HG03520 (cell line): ENCODE results near the gene STARD5.
"Not testable (repeated sequence)": the region's sequence is repeated elsewhere in the genome, so short reads cannot be mapped to it uniquely, and the experiment has no call there.

Experiments
- ATAC-seq: cut with Tn5 transposase; IDR thresholded peaks from one replicate; pipeline ENCODE4 v1.9.1; 2021; ENCODE audit warnings: mild to moderate bottlenecking, moderate library complexity; ENCODE audit not compliant: unreplicated experiment

STARD5 gene, protein sequence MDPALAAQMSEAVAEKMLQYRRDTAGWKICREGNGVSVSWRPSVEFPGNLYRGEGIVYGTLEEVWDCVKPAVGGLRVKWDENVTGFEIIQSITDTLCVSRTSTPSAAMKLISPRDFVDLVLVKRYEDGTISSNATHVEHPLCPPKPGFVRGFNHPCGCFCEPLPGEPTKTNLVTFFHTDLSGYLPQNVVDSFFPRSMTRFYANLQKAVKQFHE

DNA sequence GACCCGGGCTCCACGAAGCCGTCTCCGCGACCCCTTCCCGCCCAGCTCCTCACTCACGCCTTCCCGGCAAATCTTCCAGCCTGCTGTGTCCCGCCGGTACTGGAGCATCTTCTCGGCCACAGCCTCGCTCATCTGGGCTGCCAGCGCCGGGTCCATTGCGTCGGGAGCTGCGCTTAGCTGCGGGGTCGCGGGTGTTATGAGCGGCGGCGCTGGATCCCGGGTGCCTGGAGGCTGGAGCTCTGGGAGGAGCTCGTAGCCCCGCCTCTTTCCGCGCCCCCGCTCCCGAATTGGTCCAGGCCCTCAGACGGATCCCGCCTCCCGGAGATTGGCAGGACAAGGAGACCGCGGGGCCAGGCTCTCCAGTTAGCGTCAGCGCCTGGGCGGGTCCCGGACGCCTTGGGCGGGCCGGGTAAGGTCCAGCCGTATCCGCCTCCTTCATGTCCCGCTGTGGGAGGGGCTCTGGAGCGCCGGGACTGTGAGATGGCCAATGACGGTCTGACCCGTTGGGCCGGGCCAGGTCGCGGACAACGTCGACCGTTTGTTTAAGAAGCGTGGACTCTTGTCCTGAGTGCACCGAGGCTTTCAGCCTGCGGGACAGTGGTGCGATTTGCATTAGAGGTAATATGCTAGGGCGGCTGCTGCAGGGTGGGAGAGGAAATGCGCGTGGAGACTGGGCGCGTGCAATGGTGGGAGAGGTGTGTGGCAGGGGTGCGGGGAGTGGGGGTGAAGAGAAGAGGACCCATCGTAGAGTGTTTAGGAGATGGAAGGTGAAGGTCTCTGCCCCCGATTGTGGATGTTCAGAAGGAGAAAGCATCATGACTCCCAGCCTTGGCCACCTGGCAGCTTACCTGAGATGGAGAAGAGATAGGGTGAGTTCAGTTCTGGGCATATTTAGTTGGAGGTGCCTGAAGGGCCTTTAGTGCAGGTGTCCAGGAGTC is at the start of gene STARD5:
Gene STARD5 (minus strand): TSS at position 198 of the 938 bp plus-strand sequence. CDS start 42 bp downstream, at position 156.
- ATAC-seq = peak; percentile 100

DNA sequence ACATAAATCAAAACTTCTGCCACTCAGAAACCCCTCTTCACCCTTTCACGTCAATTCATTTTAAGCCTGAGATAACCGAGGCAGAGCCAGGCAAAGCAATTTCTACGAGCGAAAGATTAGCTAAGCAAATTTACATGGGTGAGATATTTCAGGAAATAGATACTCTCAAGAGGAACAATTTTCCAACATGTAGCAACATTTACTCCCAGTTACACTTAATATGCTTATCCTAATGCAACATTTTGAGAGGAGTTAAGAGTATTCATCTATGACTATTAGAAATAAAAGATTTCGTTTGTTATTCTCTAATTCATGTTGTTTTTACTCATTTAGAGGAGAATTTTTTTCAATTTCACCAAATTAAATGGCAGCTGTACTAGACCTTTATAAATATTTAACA is 49.2 kb upstream of the STARD5 start:
- no peak for ATAC-seq

- no peak for ATAC-seq
Observed at GRCh38 chr15:81372575-81372974, 48.6 kb upstream of the STARD5 start.

- no peak for ATAC-seq
Observed at GRCh38 chr15:81363718-81364500, 40.0 kb upstream of the STARD5 start.

- no peak for ATAC-seq
Observed at GRCh38 chr15:81363276-81363675, 39.3 kb upstream of the STARD5 start.

DNA sequence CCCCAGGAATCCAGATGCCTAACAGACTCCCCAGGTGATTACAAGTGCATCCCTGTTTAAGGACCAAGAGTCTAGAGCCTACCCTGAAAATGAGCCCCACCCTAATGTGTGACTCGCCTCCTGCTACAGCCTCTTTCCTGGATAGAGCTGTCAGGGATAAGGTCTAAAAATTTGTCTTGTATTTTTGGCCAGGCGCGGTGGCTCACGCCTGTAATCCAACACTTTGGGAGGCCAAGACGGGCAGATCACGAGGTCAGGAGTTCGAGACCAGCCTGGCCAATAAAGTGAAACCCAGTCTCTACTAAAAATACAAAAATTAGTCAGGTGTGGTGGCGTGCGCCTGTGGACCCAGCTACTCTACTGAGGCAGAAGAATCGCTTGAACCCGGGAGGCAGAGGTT is 38.8 kb upstream of the STARD5 start:
- no peak for ATAC-seq

GRCh38 chr15:81361891-81362290 is 38.0 kb upstream of the STARD5 start:
- no peak for ATAC-seq

DNA sequence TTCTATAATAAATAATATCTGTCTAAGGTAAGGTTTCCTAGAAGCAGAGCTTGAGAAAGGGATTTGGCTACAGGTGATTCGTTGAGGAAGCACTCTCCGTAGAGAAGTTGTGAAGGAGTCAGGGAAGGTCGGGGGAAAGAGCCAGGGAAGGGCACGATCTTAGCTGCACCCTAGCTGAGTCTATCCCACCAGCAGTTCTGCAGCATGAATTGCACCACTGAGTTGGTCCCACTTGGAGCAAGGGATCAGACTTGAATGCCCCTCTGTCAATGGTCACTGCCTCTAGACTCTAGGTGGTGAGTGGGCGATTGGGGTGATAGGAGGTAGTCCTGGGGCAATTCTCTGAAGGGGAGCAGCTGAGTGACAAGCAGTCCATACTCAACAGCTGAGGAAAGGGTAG is 36.5 kb upstream of the STARD5 start:
- no peak for ATAC-seq

DNA sequence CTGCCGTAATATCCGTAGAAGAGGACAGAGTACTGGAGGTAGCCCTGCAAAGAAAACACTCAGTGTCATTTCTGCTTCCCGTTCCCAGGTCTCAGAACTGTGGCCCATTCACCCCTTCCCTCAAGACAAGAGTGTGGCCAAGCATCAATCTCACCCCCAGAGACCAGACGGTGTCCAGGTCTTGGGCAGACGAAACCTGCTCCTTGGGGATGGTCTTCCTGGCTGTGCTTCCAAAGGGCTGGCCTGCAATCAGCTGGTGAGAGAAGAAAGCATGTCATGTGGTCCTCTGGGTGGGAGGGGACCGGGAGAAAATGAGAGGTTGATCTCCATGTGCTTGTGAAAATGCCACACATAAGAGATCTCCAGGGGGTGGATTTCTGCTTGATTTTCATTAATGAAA is 34.3 kb upstream of the STARD5 start:
- no peak for ATAC-seq

- ATAC-seq = no peak
Observed at GRCh38 chr15:81357180-81357686, 33.3 kb upstream of the STARD5 start.

- no peak for ATAC-seq
Observed at GRCh38 chr15:81356252-81356651, 32.3 kb upstream of the STARD5 start.

DNA sequence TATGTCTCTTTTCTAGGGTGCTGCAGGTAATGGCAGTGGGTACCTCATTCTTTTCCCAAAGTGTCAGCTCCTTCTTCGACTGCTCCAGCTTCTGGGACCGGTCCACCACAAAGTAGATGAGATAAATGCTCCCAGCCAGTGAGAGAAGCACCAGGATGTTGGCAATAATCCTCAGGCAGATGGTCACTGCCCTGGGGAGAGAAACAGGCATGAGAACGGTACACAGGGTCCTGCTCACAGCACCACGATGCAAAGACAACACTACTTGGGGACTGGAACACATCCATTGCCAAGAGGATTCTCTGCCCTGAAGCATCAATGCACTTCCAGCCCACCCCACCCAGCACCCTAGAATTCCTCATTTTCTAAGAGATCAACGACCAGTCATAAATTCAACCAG is 27.7 kb upstream of the STARD5 start:
- no peak for ATAC-seq

GRCh38 chr15:81349271-81349670 is 25.3 kb upstream of the STARD5 start:
- ATAC-seq = no peak

DNA sequence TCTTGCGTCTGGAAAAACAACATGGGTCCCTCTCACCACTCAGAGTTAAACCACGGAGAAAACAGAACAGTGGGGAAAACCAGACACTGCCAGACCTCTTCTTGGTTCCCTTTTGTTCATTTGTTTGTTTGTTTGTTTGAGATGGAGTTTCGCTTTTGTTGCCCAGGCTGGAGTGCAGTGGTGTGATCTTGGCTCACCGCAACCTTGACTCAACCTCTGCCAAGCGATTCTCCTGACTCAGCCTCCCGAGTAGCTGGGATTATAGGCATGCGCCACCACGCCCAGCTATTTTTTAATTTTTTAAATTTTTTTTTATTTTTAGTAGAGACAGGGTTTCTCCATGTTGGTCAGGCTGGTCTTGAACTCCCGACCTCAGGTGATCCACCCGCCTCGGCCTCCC is 24.8 kb upstream of the STARD5 start:
- not testable (repeated sequence) for ATAC-seq

- no peak for ATAC-seq
Observed at GRCh38 chr15:81347910-81348309, 24.0 kb upstream of the STARD5 start.

DNA sequence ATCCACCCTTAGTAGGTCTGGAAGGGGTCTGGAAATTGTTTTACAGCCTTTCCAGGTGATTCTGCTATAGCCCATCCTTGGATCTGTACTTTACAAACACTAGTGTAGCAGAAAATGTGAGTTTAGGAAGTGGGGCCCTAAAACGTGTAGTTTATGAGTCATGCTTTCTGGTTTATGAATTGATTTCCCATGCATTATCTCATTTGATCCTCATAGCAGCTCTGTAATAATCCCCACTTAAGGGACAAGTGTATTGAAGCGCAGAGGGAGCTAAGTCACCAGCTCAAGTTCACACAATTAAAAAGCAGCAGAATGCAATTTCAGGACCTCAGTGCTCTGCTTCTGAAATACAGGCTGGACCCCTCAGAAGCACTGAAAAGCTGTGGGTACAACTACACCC is 22.7 kb upstream of the STARD5 start:
- ATAC-seq = no peak

DNA sequence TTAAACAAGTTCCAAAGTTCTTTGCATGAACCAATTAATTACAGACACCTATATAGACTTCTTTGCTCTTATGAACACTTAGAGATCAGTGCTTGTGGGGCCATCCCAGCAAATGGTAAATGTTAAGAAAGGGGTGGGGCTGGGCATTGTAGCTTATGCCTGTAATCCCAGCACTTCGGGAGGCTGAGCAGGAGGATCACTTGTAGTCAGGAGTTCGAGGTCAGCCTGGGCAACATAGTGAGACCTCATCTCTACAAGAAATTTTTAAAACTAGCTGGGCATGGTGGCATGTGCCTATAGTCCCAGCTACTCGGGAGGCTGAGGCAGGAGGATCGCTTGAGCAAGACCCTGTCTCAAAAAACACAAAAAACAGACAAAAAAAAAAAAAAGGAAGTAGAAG is 19.4 kb upstream of the STARD5 start:
- ATAC-seq = no peak

DNA sequence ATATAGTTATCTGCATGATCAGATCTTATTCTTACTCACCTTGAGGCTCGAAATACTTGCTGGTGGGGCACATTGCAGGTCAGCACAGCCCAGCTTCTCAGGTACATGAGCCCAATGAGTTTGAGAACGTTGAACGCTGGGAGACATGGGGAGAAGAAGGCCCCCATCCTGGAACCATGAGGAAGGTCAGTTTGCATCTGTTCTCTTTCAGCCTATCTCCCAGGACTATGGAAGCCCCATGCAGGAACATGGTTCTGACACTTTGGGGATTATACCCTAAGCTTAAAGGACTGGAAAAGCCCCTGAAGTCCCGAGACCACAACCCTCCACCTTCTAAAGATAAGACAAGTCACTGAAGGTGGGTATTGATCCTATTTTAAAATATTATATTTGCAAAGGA is 17.4 kb upstream of the STARD5 start:
- ATAC-seq = no peak

- ATAC-seq = no peak
Observed at GRCh38 chr15:81339851-81340250, 15.9 kb upstream of the STARD5 start.

- no peak for ATAC-seq
Observed at GRCh38 chr15:81339321-81339720, 15.4 kb upstream of the STARD5 start.
